Liver (tissue), 2 donors: ENCODE results near the gene CFAP65.

ENCODE experiments used
- FOXA1 ChIP-seq: IDR thresholded peaks from 2 replicates; pipeline ENCODE4 v1.6.1; 2016; ENCODE audit warnings: antibody characterized with exemption
- TF ChIP-seq, protein P1 (sequence below): fragments of 150-350 bp; IDR thresholded peaks from 2 replicates; pipeline ENCODE4 v1.5.1; 2017; ENCODE audit warnings: improper control_type of control experiment, low read depth, low read length; ENCODE audit not compliant: missing input control
- donor health status: healthy.

DNA sequence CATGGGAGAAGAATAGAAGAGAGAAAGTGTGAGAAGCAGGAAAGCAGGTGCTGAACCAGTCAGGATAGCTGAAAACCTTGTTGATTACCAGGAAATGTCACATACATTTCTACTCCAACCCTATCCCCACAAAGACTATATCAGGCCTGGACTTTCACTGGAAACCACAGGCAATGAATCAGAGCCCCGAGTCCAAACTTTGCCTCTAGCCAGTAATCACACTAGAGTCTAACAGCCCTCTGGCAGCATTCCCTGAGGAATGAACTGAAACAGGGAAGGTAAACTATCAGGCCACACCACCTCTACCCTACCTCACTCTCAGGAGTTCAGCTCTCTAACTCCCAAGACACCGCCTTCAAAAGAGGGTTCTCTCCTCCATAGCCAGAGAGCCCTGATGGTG, 38.1 kb upstream of the CFAP65 start:
- no peak for TF ChIP-seq FOXA1
- TF ChIP-seq, protein P1, sequence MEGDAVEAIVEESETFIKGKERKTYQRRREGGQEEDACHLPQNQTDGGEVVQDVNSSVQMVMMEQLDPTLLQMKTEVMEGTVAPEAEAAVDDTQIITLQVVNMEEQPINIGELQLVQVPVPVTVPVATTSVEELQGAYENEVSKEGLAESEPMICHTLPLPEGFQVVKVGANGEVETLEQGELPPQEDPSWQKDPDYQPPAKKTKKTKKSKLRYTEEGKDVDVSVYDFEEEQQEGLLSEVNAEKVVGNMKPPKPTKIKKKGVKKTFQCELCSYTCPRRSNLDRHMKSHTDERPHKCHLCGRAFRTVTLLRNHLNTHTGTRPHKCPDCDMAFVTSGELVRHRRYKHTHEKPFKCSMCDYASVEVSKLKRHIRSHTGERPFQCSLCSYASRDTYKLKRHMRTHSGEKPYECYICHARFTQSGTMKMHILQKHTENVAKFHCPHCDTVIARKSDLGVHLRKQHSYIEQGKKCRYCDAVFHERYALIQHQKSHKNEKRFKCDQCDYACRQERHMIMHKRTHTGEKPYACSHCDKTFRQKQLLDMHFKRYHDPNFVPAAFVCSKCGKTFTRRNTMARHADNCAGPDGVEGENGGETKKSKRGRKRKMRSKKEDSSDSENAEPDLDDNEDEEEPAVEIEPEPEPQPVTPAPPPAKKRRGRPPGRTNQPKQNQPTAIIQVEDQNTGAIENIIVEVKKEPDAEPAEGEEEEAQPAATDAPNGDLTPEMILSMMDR = no peak
